SK-MEL-5 (cell line): ENCODE measurements around the gene GNAS-AS1. TPM values are rescaled to one million over a fixed set of nuclear protein-coding genes. Genes with fewer than 3 reads are reported as not detected.
"Not testable (repeated sequence)": the region's sequence is repeated elsewhere in the genome, so short reads cannot be mapped to it uniquely, and the experiment has no call there.

Experiments used
- DNase-seq: peaks from one replicate; pipeline ENCODE4 v3.0.0-alpha.2; 2016; ENCODE audit warnings: low read depth, low spot score
- in situ Hi-C: cut with HindIII; loops from 2 replicates; pipeline ENCODE4 v1.10.0; 2016; ENCODE audit warnings: low sequenced_read_pairs, high pct_unique_total_duplicates, low pct_unique_long_range_greater_than_20kb
- total RNA-seq: library from RNA; depleted of rRNA; stranded (reverse); fragments of >200 nt; shearing (Covaris generic); gene quantifications from 2 replicates; pipeline ENCODE4 v1.2.3, GENCODE V29; 2014

Gene GNAS-AS1
- total RNA-seq, 1 experiment from 2014 or later = 0.55 TPM

GRCh38 chr20:58826271-58826670, 24.4 kb downstream of the GNAS-AS1 start:
- in situ Hi-C loops = loop anchor here (25.0 kb wide), 2 partner anchors 164 to 486 kb away; partner anchors contain the start of genes EDN3 and STX16
- no peak for DNase-seq

- no peak for DNase-seq
- in situ Hi-C loops = loop anchor here (25.0 kb wide), 2 partner anchors 163 to 487 kb away; partner anchors contain the start of genes EDN3 and STX16
These were observed 25.3 kb downstream of the GNAS-AS1 start for GRCh38 chr20:58825450-58825849.

- DNase-seq = no peak
- in situ Hi-C loops = loop anchor here (25.0 kb wide), 2 partner anchors 163 to 487 kb away; partner anchors contain the start of genes EDN3 and STX16
These were observed 25.9 kb downstream of the GNAS-AS1 start for GRCh38 chr20:58824843-58825242.

- no peak for DNase-seq
- in situ Hi-C loops = no loop called here
These were observed 27.7 kb downstream of the GNAS-AS1 start for GRCh38 chr20:58822748-58823730.

- in situ Hi-C loops = no loop called here
These were observed 28.6 kb downstream of the GNAS-AS1 start for GRCh38 chr20:58822149-58822548.

GRCh38 chr20:58820515-58820914, 30.2 kb downstream of the GNAS-AS1 start:
- in situ Hi-C loops = not testable (repeated sequence)

More at GRCh38 chr20:58822149-58822548, 28.6 kb downstream of the GNAS-AS1 start:
- peak; percentile 34 for DNase-seq

GRCh38 chr20:58819921-58820320, 30.8 kb downstream of the GNAS-AS1 start:
- in situ Hi-C loops = no loop called here

More at GRCh38 chr20:58820515-58820914, 30.2 kb downstream of the GNAS-AS1 start:
- not testable (repeated sequence) for DNase-seq

GRCh38 chr20:58818586-58819285, 32.0 kb downstream of the GNAS-AS1 start:
- in situ Hi-C loops = no loop called here

More at GRCh38 chr20:58819921-58820320, 30.8 kb downstream of the GNAS-AS1 start:
- no peak for DNase-seq

GRCh38 chr20:58817748-58818147, 33.0 kb downstream of the GNAS-AS1 start:
- no peak for DNase-seq
- in situ Hi-C loops = no loop called here

More at GRCh38 chr20:58818586-58819285, 32.0 kb downstream of the GNAS-AS1 start:
- peak; percentile 92 for DNase-seq

- no peak for DNase-seq
- in situ Hi-C loops = no loop called here
These were observed 33.6 kb downstream of the GNAS-AS1 start for GRCh38 chr20:58816957-58817651.

- in situ Hi-C loops = no loop called here
- DNase-seq = no peak
These were observed 34.7 kb downstream of the GNAS-AS1 start for GRCh38 chr20:58816051-58816450.

GRCh38 chr20:58815448-58815847, 35.3 kb downstream of the GNAS-AS1 start:
- in situ Hi-C loops = no loop called here
- no peak for DNase-seq

- in situ Hi-C loops = no loop called here
These were observed 37.3 kb downstream of the GNAS-AS1 start for GRCh38 chr20:58813369-58813768.

GRCh38 chr20:58811334-58811733, 39.4 kb downstream of the GNAS-AS1 start:
- in situ Hi-C loops = no loop called here
- DNase-seq = no peak

More at GRCh38 chr20:58813369-58813768, 37.3 kb downstream of the GNAS-AS1 start:
- no peak for DNase-seq

- DNase-seq = no peak
- in situ Hi-C loops = no loop called here
These were observed 39.8 kb downstream of the GNAS-AS1 start for GRCh38 chr20:58810879-58811250.

- in situ Hi-C loops = no loop called here
- no peak for DNase-seq
These were observed 40.4 kb downstream of the GNAS-AS1 start for GRCh38 chr20:58810116-58810878.
